ENCODE data around the gene SYT1. TPM values are rescaled to one million over a fixed set of nuclear protein-coding genes. Genes with fewer than 3 reads are reported as not detected.

Gene SYT1
- total RNA-seq, 5 donors from 2014 or later (not counting 1 experiment from before 2014, with no cell fraction given), result 0.09 TPM; not detected in 3

GRCh38 chr12:79384551-79384950 is 520.0 kb downstream of the SYT1 start:
- ChIA-PET POLR2A (interaction anchor here in 1 of 2 donors (0.7 kb wide), 1 partner anchor 225 kb away, joined by 5 read pairs; no protein-coding TSS in a partner anchor), CTCF (no interaction called here)
- no peaks in the 10 kb centered on the region for H3K27me3 Mint-ChIP-seq
- DNase-seq (no peak), ATAC-seq (replicated peaks in 1 of 4) (no peak)
- no CpG with 5 or more reads among the region's 4 CpGs for WGBS (ENCODE audit: insufficient coverage)
- H3K36me3 ChIP-seq (ENCODE audit: control insufficient read depth in 2 of 2, extremely low read depth in 1 of 2, insufficient read depth in 1 of 2, low read length in 1 of 2), result no peaks in the 10 kb centered on the region
- no peak overlapping the region for H3K4me3 Mint-ChIP-seq
- H3K27ac ChIP-seq (ENCODE audit: low read length), result no peak overlapping the region
- H3K4me1 Mint-ChIP-seq, result no peaks in the 10 kb centered on the region
- no peak overlapping the region for H3K27ac Mint-ChIP-seq
- no peak overlapping the region for H3K4me3 ChIP-seq (ENCODE audit: control insufficient read depth in 1 of 2, extremely low read depth in 1 of 2, low read length in 1 of 2)
- no peaks in the 10 kb centered on the region for H3K27me3 ChIP-seq (replicated peaks in 1 of 2; ENCODE audit: control insufficient read depth in 2 of 2, extremely low read depth in 1 of 2, insufficient read depth in 2 of 2, low read length in 1 of 2)
- no peaks in the 10 kb centered on the region for H3K36me3 Mint-ChIP-seq
- no peaks in the 10 kb centered on the region for H3K9me3 ChIP-seq
- H3K4me1 ChIP-seq (ENCODE audit: control insufficient read depth in 1 of 2, extremely low read depth in 1 of 2, insufficient read depth in 2 of 2, low read length in 2 of 2), result no peaks in the 10 kb centered on the region
- peaks cover 0 to 3% (median 0%) of the 10 kb centered on the region in 3 donors for H3K9me3 Mint-ChIP-seq

DNA sequence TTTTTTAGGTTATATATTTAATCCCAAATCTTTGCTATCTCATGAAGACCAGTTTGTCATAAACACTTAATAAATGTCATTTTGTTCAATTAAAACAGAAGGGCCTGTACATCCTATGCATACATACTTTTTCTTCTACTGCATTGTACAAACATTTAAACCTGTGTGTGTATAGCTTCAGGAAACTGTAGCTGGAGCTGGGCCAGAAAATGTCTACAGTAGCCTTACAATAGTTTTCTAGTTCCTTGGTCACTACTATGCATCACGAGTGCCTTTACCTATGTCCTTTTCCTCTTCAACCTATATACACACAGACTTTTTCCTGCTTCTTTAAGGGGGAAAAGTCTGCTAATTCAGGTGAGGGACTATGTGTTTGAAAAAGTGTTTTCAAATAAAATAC is 523.4 kb downstream of the SYT1 start:
- no peaks in the 10 kb centered on the region for H3K36me3 ChIP-seq (ENCODE audit: control insufficient read depth in 2 of 2, extremely low read depth in 1 of 2, insufficient read depth in 1 of 2, low read length in 1 of 2)
- ChIA-PET CTCF (no interaction called here), POLR2A (no interaction called here)
- Mint-ChIP-seq H3K27me3 (no peaks in the 10 kb centered on the region), H3K27ac (no peak overlapping the region), H3K4me3 (no peak overlapping the region), H3K4me1 (no peaks in the 10 kb centered on the region), H3K9me3 (peaks cover 0 to 9% (median 3%) of the 10 kb centered on the region in 3 donors), H3K36me3 (no peaks in the 10 kb centered on the region)
- H3K4me1 ChIP-seq (ENCODE audit: control insufficient read depth in 1 of 2, extremely low read depth in 1 of 2, insufficient read depth in 2 of 2, low read length in 2 of 2), result no peaks in the 10 kb centered on the region
- H3K9me3 ChIP-seq, result no peaks in the 10 kb centered on the region
- H3K27ac ChIP-seq (ENCODE audit: low read length), result no peak overlapping the region
- no peak for ATAC-seq (replicated peaks in 1 of 4)
- no peaks in the 10 kb centered on the region for H3K27me3 ChIP-seq (replicated peaks in 1 of 2; ENCODE audit: control insufficient read depth in 2 of 2, extremely low read depth in 1 of 2, insufficient read depth in 2 of 2, low read length in 1 of 2)
- DNase-seq, result no peak
- no CpG with 5 or more reads among the region's 1 CpG for WGBS (ENCODE audit: insufficient coverage)
- no peak overlapping the region for H3K4me3 ChIP-seq (ENCODE audit: control insufficient read depth in 1 of 2, extremely low read depth in 1 of 2, low read length in 1 of 2)

DNA sequence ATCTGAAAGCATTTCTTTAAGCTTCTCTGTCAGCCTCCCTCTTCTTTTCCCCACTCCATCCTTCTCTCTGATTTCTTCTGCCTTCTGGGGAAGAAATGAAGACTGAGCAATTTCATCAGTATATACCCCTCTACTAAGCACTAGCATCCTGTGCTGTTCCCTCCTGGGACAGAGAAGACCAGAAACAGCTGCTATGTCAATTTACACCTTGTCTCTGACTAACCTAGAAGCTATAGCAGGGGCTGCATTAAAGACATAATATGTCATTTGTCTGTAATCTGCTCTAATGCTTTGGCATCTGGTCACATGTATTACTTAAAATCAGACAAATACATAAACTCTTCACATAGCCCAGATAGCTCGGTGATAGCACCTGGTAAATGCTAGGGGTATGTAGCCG is 529.3 kb downstream of the SYT1 start:
- Histone ChIP-seq H3K9me3 (no peaks in the 10 kb centered on the region), H3K27ac (ENCODE audit: low read length) (no peak overlapping the region), H3K4me3 (ENCODE audit: control insufficient read depth in 1 of 2, extremely low read depth in 1 of 2, low read length in 1 of 2) (no peak overlapping the region), H3K27me3 (replicated peaks in 1 of 2; ENCODE audit: control insufficient read depth in 2 of 2, extremely low read depth in 1 of 2, insufficient read depth in 2 of 2, low read length in 1 of 2) (no peaks in the 10 kb centered on the region), H3K4me1 (ENCODE audit: control insufficient read depth in 1 of 2, extremely low read depth in 1 of 2, insufficient read depth in 2 of 2, low read length in 2 of 2) (no peaks in the 10 kb centered on the region), H3K36me3 (ENCODE audit: control insufficient read depth in 2 of 2, extremely low read depth in 1 of 2, insufficient read depth in 1 of 2, low read length in 1 of 2) (no peaks in the 10 kb centered on the region)
- CTCF ChIA-PET, result no interaction called here
- POLR2A ChIA-PET, result no interaction called here
- H3K36me3 Mint-ChIP-seq, result no peaks in the 10 kb centered on the region
- H3K4me1 Mint-ChIP-seq, result no peaks in the 10 kb centered on the region
- no peaks in the 10 kb centered on the region for H3K27me3 Mint-ChIP-seq
- H3K4me3 Mint-ChIP-seq, result no peak overlapping the region
- DNase-seq, result no peak
- no peak for ATAC-seq (replicated peaks in 1 of 4)
- H3K9me3 Mint-ChIP-seq, result peaks cover 0 to 12% (median 7%) of the 10 kb centered on the region in 3 donors
- 100% methylated on average over 1 of the region's 2 CpGs for WGBS (ENCODE audit: insufficient coverage)
- H3K27ac Mint-ChIP-seq, result no peak overlapping the region

GRCh38 chr12:79397609-79398008 is 533.0 kb downstream of the SYT1 start:
- H3K9me3 Mint-ChIP-seq, result peaks cover 0 to 7% (median 3%) of the 10 kb centered on the region in 3 donors
- POLR2A ChIA-PET, result no interaction called here
- ATAC-seq (replicated peaks in 1 of 4), result no peak
- H3K4me1 ChIP-seq (ENCODE audit: control insufficient read depth in 1 of 2, extremely low read depth in 1 of 2, insufficient read depth in 2 of 2, low read length in 2 of 2), result no peaks in the 10 kb centered on the region
- no peak overlapping the region for H3K4me3 ChIP-seq (ENCODE audit: control insufficient read depth in 1 of 2, extremely low read depth in 1 of 2, low read length in 1 of 2)
- no peak for DNase-seq
- CTCF ChIA-PET, result no interaction called here
- no peak overlapping the region for H3K27ac ChIP-seq (ENCODE audit: low read length)
- no peaks in the 10 kb centered on the region for H3K4me1 Mint-ChIP-seq
- no CpG with 5 or more reads among the region's 2 CpGs for WGBS (ENCODE audit: insufficient coverage)
- no peaks in the 10 kb centered on the region for H3K36me3 ChIP-seq (ENCODE audit: control insufficient read depth in 2 of 2, extremely low read depth in 1 of 2, insufficient read depth in 1 of 2, low read length in 1 of 2)
- no peaks in the 10 kb centered on the region for H3K27me3 Mint-ChIP-seq
- H3K36me3 Mint-ChIP-seq, result no peaks in the 10 kb centered on the region
- no peaks in the 10 kb centered on the region for H3K9me3 ChIP-seq
- H3K27me3 ChIP-seq (replicated peaks in 1 of 2; ENCODE audit: control insufficient read depth in 2 of 2, extremely low read depth in 1 of 2, insufficient read depth in 2 of 2, low read length in 1 of 2), result no peaks in the 10 kb centered on the region
- H3K27ac Mint-ChIP-seq, result no peak overlapping the region
- no peak overlapping the region for H3K4me3 Mint-ChIP-seq

- H3K36me3 Mint-ChIP-seq, result no peaks in the 10 kb centered on the region
- POLR2A ChIA-PET, result no interaction called here
- WGBS (ENCODE audit: insufficient coverage), result 94% methylated on average over 2 of the region's 3 CpGs
- DNase-seq (no peak), ATAC-seq (replicated peaks in 1 of 4) (no peak)
- H3K27ac Mint-ChIP-seq, result no peak overlapping the region
- H3K36me3 ChIP-seq (ENCODE audit: control insufficient read depth in 2 of 2, extremely low read depth in 1 of 2, insufficient read depth in 1 of 2, low read length in 1 of 2), result no peaks in the 10 kb centered on the region
- H3K27me3 ChIP-seq (replicated peaks in 1 of 2; ENCODE audit: control insufficient read depth in 2 of 2, extremely low read depth in 1 of 2, insufficient read depth in 2 of 2, low read length in 1 of 2), result no peaks in the 10 kb centered on the region
- no peaks in the 10 kb centered on the region for H3K4me1 Mint-ChIP-seq
- H3K9me3 ChIP-seq, result no peaks in the 10 kb centered on the region
- CTCF ChIA-PET, result no interaction called here
- H3K9me3 Mint-ChIP-seq, result peaks cover 0 to 4% (median 0%) of the 10 kb centered on the region in 3 donors
- no peaks in the 10 kb centered on the region for H3K27me3 Mint-ChIP-seq
- no peak overlapping the region for H3K27ac ChIP-seq (ENCODE audit: low read length)
- H3K4me3 ChIP-seq (ENCODE audit: control insufficient read depth in 1 of 2, extremely low read depth in 1 of 2, low read length in 1 of 2), result no peak overlapping the region
- H3K4me1 ChIP-seq (ENCODE audit: control insufficient read depth in 1 of 2, extremely low read depth in 1 of 2, insufficient read depth in 2 of 2, low read length in 2 of 2), result no peaks in the 10 kb centered on the region
- H3K4me3 Mint-ChIP-seq, result no peak overlapping the region
These were observed 535.9 kb downstream of the SYT1 start for GRCh38 chr12:79400481-79400880.

- H3K27me3 Mint-ChIP-seq, result no peaks in the 10 kb centered on the region
- no peak overlapping the region for H3K27ac Mint-ChIP-seq
- Histone ChIP-seq H3K4me3 (ENCODE audit: control insufficient read depth in 1 of 2, extremely low read depth in 1 of 2, low read length in 1 of 2) (no peak overlapping the region), H3K27ac (ENCODE audit: low read length) (no peak overlapping the region), H3K27me3 (replicated peaks in 1 of 2; ENCODE audit: control insufficient read depth in 2 of 2, extremely low read depth in 1 of 2, insufficient read depth in 2 of 2, low read length in 1 of 2) (no peaks in the 10 kb centered on the region), H3K9me3 (no peaks in the 10 kb centered on the region), H3K36me3 (ENCODE audit: control insufficient read depth in 2 of 2, extremely low read depth in 1 of 2, insufficient read depth in 1 of 2, low read length in 1 of 2) (no peaks in the 10 kb centered on the region), H3K4me1 (ENCODE audit: control insufficient read depth in 1 of 2, extremely low read depth in 1 of 2, insufficient read depth in 2 of 2, low read length in 2 of 2) (no peaks in the 10 kb centered on the region)
- WGBS (ENCODE audit: insufficient coverage), result no CpG with 5 or more reads among the region's 2 CpGs
- no peak overlapping the region for H3K4me3 Mint-ChIP-seq
- H3K9me3 Mint-ChIP-seq, result peaks cover 0 to 4% (median 0%) of the 10 kb centered on the region in 3 donors
- DNase-seq, result no peak
- POLR2A ChIA-PET, result no interaction called here
- ATAC-seq (replicated peaks in 1 of 4), result no peak
- H3K36me3 Mint-ChIP-seq, result no peaks in the 10 kb centered on the region
- no peaks in the 10 kb centered on the region for H3K4me1 Mint-ChIP-seq
- CTCF ChIA-PET, result interaction anchor here in 1 of 2 donors (0.6 kb wide), 1 partner anchor 239 kb away, joined by 3 read pairs; no protein-coding TSS in a partner anchor
These were observed 538.0 kb downstream of the SYT1 start for GRCh38 chr12:79402606-79403005.

GRCh38 chr12:79406993-79407392 is 542.4 kb downstream of the SYT1 start:
- no peaks in the 10 kb centered on the region for H3K36me3 Mint-ChIP-seq
- H3K9me3 Mint-ChIP-seq, result no peaks in the 10 kb centered on the region
- Histone ChIP-seq H3K9me3 (no peaks in the 10 kb centered on the region), H3K36me3 (ENCODE audit: control insufficient read depth in 2 of 2, extremely low read depth in 1 of 2, insufficient read depth in 1 of 2, low read length in 1 of 2) (no peaks in the 10 kb centered on the region), H3K4me1 (ENCODE audit: control insufficient read depth in 1 of 2, extremely low read depth in 1 of 2, insufficient read depth in 2 of 2, low read length in 2 of 2) (no peaks in the 10 kb centered on the region), H3K27ac (ENCODE audit: low read length) (no peak overlapping the region), H3K27me3 (replicated peaks in 1 of 2; ENCODE audit: control insufficient read depth in 2 of 2, extremely low read depth in 1 of 2, insufficient read depth in 2 of 2, low read length in 1 of 2) (no peaks in the 10 kb centered on the region), H3K4me3 (ENCODE audit: control insufficient read depth in 1 of 2, extremely low read depth in 1 of 2, low read length in 1 of 2) (no peak overlapping the region)
- H3K4me1 Mint-ChIP-seq, result no peaks in the 10 kb centered on the region
- no peaks in the 10 kb centered on the region for H3K27me3 Mint-ChIP-seq
- no peak for DNase-seq
- no peak overlapping the region for H3K4me3 Mint-ChIP-seq
- CTCF ChIA-PET, result no interaction called here
- WGBS (ENCODE audit: insufficient coverage), result no CpG with 5 or more reads among the region's 1 CpG
- no peak overlapping the region for H3K27ac Mint-ChIP-seq
- POLR2A ChIA-PET, result no interaction called here
- ATAC-seq (replicated peaks in 1 of 4), result no peak
